ENCODE data around the gene KLK3.

Gene KLK3

DNA sequence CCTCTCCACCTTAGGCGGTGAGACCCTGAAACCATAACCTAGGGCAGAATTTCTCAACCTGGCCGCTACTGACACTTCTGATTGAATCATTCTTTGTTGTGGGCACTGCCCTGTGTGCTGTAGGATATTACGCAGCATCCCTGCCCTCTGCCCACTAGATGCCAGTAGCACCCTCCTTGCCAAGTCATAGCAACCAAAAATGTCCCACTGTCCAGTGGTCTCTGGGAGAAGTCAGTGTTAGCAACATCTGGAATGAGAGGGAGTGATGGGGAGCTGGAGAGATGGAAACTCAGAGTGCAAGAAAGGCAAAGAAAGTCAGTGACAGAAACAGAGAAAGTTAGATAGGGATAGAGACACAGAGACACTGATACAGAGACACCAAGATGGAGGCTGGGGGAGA is 42.9 kb downstream of the KLK3 start:
- TF ChIP-seq FOXM1 (IDR thresholded peaks at IDR 0.05; ENCODE audit: borderline replicate concordance, low read depth) (no peak), NFIC (IDR thresholded peaks at IDR 0.05) (no peak), EGR1 (IDR thresholded peaks at IDR 0.05) (no peak), CEBPB (IDR thresholded peaks at IDR 0.05) (no peak), TCF12 (IDR thresholded peaks at IDR 0.05; ENCODE audit: low read depth) (no peak), RAD21 (IDR thresholded peaks at IDR 0.05; ENCODE audit: low read depth) (no peak), EP300 (IDR thresholded peaks at IDR 0.05; ENCODE audit: borderline replicate concordance) (no peak), TAF1 (IDR thresholded peaks at IDR 0.05; ENCODE audit: low read depth) (no peak), CREB1 (IDR thresholded peaks at IDR 0.05; ENCODE audit: low read depth) (no peak), TEAD4 (IDR thresholded peaks at IDR 0.05) (no peak)
- TF ChIP-seq, protein P1, sequence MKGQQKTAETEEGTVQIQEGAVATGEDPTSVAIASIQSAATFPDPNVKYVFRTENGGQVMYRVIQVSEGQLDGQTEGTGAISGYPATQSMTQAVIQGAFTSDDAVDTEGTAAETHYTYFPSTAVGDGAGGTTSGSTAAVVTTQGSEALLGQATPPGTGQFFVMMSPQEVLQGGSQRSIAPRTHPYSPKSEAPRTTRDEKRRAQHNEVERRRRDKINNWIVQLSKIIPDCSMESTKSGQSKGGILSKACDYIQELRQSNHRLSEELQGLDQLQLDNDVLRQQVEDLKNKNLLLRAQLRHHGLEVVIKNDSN (IDR thresholded peaks at IDR 0.05), result no peak
- TF ChIP-seq, protein P2, sequence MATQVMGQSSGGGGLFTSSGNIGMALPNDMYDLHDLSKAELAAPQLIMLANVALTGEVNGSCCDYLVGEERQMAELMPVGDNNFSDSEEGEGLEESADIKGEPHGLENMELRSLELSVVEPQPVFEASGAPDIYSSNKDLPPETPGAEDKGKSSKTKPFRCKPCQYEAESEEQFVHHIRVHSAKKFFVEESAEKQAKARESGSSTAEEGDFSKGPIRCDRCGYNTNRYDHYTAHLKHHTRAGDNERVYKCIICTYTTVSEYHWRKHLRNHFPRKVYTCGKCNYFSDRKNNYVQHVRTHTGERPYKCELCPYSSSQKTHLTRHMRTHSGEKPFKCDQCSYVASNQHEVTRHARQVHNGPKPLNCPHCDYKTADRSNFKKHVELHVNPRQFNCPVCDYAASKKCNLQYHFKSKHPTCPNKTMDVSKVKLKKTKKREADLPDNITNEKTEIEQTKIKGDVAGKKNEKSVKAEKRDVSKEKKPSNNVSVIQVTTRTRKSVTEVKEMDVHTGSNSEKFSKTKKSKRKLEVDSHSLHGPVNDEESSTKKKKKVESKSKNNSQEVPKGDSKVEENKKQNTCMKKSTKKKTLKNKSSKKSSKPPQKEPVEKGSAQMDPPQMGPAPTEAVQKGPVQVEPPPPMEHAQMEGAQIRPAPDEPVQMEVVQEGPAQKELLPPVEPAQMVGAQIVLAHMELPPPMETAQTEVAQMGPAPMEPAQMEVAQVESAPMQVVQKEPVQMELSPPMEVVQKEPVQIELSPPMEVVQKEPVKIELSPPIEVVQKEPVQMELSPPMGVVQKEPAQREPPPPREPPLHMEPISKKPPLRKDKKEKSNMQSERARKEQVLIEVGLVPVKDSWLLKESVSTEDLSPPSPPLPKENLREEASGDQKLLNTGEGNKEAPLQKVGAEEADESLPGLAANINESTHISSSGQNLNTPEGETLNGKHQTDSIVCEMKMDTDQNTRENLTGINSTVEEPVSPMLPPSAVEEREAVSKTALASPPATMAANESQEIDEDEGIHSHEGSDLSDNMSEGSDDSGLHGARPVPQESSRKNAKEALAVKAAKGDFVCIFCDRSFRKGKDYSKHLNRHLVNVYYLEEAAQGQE (IDR thresholded peaks at IDR 0.05; ENCODE audit: low read depth), result no peak
- TF ChIP-seq, protein P3, sequence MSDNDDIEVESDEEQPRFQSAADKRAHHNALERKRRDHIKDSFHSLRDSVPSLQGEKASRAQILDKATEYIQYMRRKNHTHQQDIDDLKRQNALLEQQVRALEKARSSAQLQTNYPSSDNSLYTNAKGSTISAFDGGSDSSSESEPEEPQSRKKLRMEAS (IDR thresholded peaks at IDR 0.05), result no peak

DNA sequence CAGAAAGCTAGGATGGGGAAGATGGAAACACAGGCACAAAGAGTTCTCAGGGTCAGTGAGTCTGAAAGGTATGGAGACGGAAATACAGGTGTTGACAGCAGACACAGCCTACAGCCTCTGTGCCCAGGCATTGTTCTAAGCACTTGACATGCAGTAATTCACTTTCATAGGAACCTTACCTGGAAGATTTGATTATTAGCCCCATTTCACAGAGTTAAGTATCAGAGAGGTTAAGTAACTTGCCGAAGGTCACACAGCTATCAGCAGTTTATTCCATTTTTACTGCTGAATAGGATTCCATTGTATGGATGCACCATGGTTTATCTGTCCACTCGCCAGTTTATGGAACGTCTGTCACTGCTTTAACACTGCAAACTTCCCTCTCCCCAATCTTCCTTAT is 43.3 kb downstream of the KLK3 start:
- TF ChIP-seq NFIC (IDR thresholded peaks at IDR 0.05), result no peak
- no peak for TF ChIP-seq TCF12 (IDR thresholded peaks at IDR 0.05; ENCODE audit: low read depth)
- TF ChIP-seq CREB1 (IDR thresholded peaks at IDR 0.05; ENCODE audit: low read depth), result no peak
- TF ChIP-seq FOXM1 (IDR thresholded peaks at IDR 0.05; ENCODE audit: borderline replicate concordance, low read depth), result no peak

DNA sequence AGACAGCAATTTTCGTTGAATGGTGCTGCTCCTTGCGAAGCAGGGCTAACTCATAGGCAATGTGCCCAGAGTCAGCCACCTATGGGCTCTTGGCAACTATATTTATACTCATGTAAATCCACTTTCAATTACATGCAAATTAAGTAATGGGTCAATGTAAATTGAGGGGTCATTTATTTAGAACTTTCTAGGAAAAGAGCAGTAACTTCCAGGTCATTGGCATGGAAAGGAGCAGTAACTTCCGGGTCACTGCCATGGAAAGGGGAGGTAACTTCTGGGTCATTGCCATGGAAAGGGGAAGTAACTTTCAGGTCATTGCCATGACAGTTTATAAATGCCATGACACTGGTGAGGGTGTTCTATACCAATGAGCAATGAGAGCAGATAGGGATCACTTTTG is 44.9 kb downstream of the KLK3 start:
- no peak for TF ChIP-seq NFIC (IDR thresholded peaks at IDR 0.05)
- no peak for TF ChIP-seq TCF12 (IDR thresholded peaks at IDR 0.05; ENCODE audit: low read depth)
- TF ChIP-seq, protein P1 (IDR thresholded peaks at IDR 0.05), result no peak
- no peak for TF ChIP-seq CREB1 (IDR thresholded peaks at IDR 0.05; ENCODE audit: low read depth)
- TF ChIP-seq TAF1 (IDR thresholded peaks at IDR 0.05; ENCODE audit: low read depth), result no peak
- TF ChIP-seq YY1 (IDR thresholded peaks at IDR 0.05; ENCODE audit: low read depth), result no peak
- TF ChIP-seq CEBPB (IDR thresholded peaks at IDR 0.05), result no peak
- no peak for TF ChIP-seq ZBTB7A (IDR thresholded peaks at IDR 0.05; ENCODE audit: low read depth)
- TF ChIP-seq EP300 (IDR thresholded peaks at IDR 0.05; ENCODE audit: borderline replicate concordance), result no peak

DNA sequence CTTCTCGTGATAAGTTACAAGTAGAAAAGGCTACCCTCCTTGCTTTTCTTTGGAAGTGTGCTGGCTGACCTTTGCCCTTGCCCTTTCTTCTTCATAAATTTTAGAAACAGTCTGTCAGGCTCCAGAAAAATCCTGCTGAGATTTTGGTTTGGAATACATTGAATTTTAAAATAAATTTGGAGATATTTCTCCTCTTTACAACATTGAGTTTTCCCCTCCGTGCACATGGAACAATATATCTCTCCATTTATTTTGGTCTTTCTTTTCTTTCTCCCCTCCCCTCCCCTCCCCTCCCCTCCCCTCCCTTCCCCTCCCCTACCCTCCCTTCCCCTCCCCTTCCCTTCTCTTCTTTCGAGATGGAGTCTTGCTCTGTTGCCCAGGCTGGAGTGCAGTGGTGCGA is 47.9 kb downstream of the KLK3 start:
- TF ChIP-seq NFIC (IDR thresholded peaks at IDR 0.05) (no peak), CREB1 (IDR thresholded peaks at IDR 0.05; ENCODE audit: low read depth) (no peak), CEBPB (IDR thresholded peaks at IDR 0.05) (no peak), TEAD4 (IDR thresholded peaks at IDR 0.05) (no peak), TAF1 (IDR thresholded peaks at IDR 0.05; ENCODE audit: low read depth) (no peak)
- TF ChIP-seq, protein P2 (IDR thresholded peaks at IDR 0.05; ENCODE audit: low read depth), result no peak
- TF ChIP-seq, protein P1 (IDR thresholded peaks at IDR 0.05), result no peak

DNA sequence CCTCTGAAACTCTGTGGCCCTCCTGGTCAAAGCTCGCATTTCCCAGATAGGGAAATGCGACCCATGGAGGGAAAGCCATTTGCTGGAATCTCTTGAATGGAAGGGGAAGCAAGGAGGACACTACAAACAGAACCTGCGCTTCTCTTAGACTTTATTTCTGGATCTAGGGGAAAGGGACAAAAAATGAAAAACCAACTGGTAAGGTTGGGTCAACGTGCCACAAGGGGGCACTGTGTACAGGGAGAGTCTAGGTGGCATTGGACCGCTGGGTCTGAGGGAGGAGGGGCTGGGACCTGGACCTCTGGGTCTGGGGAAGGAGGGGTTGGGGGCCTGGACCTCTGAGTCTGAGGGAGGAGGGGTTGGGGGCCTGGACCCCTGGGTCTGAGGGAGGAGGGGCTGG is 51.5 kb downstream of the KLK3 start:
- TF ChIP-seq RAD21 (IDR thresholded peaks at IDR 0.05; ENCODE audit: low read depth), result peak; percentile 40; the same call in 1 of the 2 replicates
- TF ChIP-seq, protein P3 (IDR thresholded peaks at IDR 0.05), result no peak

DNA sequence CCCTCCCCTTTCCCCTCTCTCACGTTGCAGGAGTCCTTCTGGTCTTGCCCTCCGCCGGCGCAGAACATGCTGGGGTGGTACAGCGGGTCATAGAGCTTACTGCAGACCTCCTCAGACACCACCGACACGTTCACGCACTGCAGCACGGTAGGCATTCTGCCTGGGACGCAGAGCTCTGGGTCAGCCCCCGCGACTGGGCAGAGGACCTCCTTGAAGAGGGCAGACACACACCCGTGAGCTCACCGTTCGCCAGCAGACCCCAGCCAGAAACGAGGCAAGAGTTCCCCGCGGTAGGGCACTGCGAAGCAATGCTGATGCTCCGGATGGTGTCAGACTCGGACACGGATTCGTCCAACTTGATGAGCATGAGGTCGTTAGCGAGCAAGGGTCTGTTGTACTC is 53.6 kb downstream of the KLK3 start:
- no peak for TF ChIP-seq EGR1 (IDR thresholded peaks at IDR 0.05)
- TF ChIP-seq, protein P3 (IDR thresholded peaks at IDR 0.05), result no peak
- no peak for TF ChIP-seq FOXM1 (IDR thresholded peaks at IDR 0.05; ENCODE audit: borderline replicate concordance, low read depth)
- TF ChIP-seq TAF1 (IDR thresholded peaks at IDR 0.05; ENCODE audit: low read depth), result no peak
- no peak for TF ChIP-seq RAD21 (IDR thresholded peaks at IDR 0.05; ENCODE audit: low read depth)
- no peak for TF ChIP-seq TEAD4 (IDR thresholded peaks at IDR 0.05)
- TF ChIP-seq, protein P1 (IDR thresholded peaks at IDR 0.05), result no peak
- no peak for TF ChIP-seq ZBTB7A (IDR thresholded peaks at IDR 0.05; ENCODE audit: low read depth)
- TF ChIP-seq CREB1 (IDR thresholded peaks at IDR 0.05; ENCODE audit: low read depth), result no peak
- TF ChIP-seq NFIC (IDR thresholded peaks at IDR 0.05), result no peak
- no peak for TF ChIP-seq TCF12 (IDR thresholded peaks at IDR 0.05; ENCODE audit: low read depth)
- TF ChIP-seq YY1 (IDR thresholded peaks at IDR 0.05; ENCODE audit: low read depth), result no peak
- no peak for TF ChIP-seq EP300 (IDR thresholded peaks at IDR 0.05; ENCODE audit: borderline replicate concordance)
- no peak for TF ChIP-seq CEBPB (IDR thresholded peaks at IDR 0.05)
- TF ChIP-seq, protein P2 (IDR thresholded peaks at IDR 0.05; ENCODE audit: low read depth), result no peak

Data from Ishikawa (cell line).